GM19035 (cell line): ENCODE data around the gene C14orf119.

Experiments used
- ATAC-seq: cut with Tn5 transposase; IDR thresholded peaks from one replicate; pipeline ENCODE4 v1.9.1; 2021; ENCODE audit not compliant: unreplicated experiment

C14orf119 gene

GRCh38 chr14:23146351-23146910 lies 51.1 kb downstream of the C14orf119 start:
- ATAC-seq = no peak

DNA sequence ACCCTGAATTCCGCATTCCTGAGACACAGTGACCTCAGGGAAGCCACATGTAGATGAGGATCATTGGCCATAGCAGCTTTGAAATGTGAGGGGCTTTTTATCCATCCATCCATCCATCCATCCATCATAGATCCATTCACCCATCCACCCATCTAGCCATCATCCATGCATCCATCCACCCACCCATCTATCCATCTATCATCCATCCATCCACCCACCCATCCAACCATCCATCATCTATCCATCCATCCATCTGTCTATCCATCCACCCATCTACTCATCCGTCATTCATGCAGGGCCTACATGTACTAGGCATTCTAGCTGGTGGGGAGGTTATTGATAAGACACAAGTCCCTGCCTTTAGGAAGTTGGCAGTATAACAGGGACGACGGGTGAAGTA lies 51.7 kb downstream of the C14orf119 start:
- no peak for ATAC-seq

- ATAC-seq = no peak
These were observed 52.4 kb downstream of the C14orf119 start for GRCh38 chr14:23147676-23148075.

DNA sequence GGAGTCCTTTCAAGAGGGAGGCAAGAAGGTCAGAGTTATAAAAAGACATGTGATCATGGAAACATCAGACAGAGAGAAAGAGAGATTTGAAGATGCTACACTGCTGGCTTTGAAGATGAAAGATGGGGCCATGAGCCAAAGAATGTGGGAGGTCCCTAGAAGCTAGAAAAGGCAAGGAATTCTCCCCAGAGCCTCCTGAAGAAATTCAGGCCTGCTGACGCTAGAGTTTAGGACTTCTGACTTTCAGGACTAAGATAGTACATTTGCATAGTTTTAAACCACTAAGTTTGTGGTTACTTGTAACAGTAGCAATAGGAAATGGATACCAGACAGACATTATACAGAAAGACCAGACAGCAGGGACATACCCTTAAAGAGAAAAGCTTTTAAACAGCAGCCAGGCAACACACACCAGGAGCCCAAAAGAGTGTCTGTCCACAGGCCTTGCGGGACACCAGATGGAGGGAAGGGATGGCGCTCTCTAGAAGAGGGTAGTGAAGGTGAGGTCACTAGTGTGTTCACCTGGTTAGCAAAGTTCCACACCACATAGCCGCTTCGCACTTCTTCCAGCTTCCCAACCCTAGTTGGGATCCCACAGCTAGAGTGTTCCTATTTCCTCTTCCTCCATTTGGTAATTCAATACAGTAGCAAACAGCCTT lies 53.4 kb downstream of the C14orf119 start:
- ATAC-seq = no peak

- ATAC-seq = no peak
These were observed 54.4 kb downstream of the C14orf119 start for GRCh38 chr14:23149745-23150144.
